RWPE2 (cell line): ENCODE measurements around the gene SPAG16.

Source experiments
- ATAC-seq: fragments of 200-7000 bp; cut with Tn5 transposase; 3 replicates; pipeline ENCODE4 v1.9.1; 2021; ENCODE audit warnings: low read depth
- DNase-seq: peaks from one replicate; pipeline ENCODE4 v3.0.0-alpha.2; 2020; ENCODE audit warnings: low spot score
- H3K27ac ChIP-seq: fragments of 450-650 bp; 2 replicates; pipeline ENCODE4 v1.5.1; 2017; ENCODE audit warnings: mild to moderate bottlenecking; ENCODE audit not compliant: poor library complexity, severe bottlenecking
- H3K27me3 ChIP-seq: fragments of 250-450 bp; sonication (Bioruptor Pico); 2 replicates; pipeline ENCODE4 v1.5.1; 2021; ENCODE audit warnings: mild to moderate bottlenecking, moderate library complexity; ENCODE audit not compliant: insufficient read depth, poor library complexity, severe bottlenecking
- H3K36me3 ChIP-seq: fragments of 250-450 bp; sonication (Bioruptor Pico); 2 replicates; pipeline ENCODE4 v1.5.1; 2020; ENCODE audit warnings: low read depth, mild to moderate bottlenecking, moderate library complexity
- H3K4me1 ChIP-seq: fragments of 250-450 bp; sonication (Bioruptor Pico); 2 replicates; pipeline ENCODE4 v1.5.1; 2021; ENCODE audit warnings: mild to moderate bottlenecking, moderate library complexity; ENCODE audit not compliant: insufficient read depth, poor library complexity, severe bottlenecking
- H3K4me3 ChIP-seq: fragments of 250-450 bp; sonication (Bioruptor Pico); 2 replicates; pipeline ENCODE4 v1.5.1; 2021; ENCODE audit warnings: mild to moderate bottlenecking, moderate library complexity; ENCODE audit not compliant: severe bottlenecking
- H3K9me3 ChIP-seq: fragments of 250-450 bp; sonication (Bioruptor Pico); 2 replicates; pipeline ENCODE4 v1.5.1; 2021; ENCODE audit warnings: mild to moderate bottlenecking, moderate library complexity; ENCODE audit not compliant: severe bottlenecking
- CTCF ChIP-seq: fragments of 450-650 bp; IDR thresholded peaks from one replicate; pipeline ENCODE4 v1.5.1; 2017; ENCODE audit warnings: mild to moderate bottlenecking, moderate library complexity; ENCODE audit not compliant: poor library complexity, severe bottlenecking

Gene SPAG16

GRCh38 chr2:213545481-213545880, 261.2 kb downstream of the SPAG16 start:
- Histone ChIP-seq H3K27me3 (no peaks in the 10 kb centered on the region), H3K4me3 (no peak overlapping the region), H3K4me1 (no peaks in the 10 kb centered on the region), H3K36me3 (no peaks in the 10 kb centered on the region), H3K9me3 (peaks cover 2% of the 10 kb centered on the region), H3K27ac (no peak overlapping the region)
- ATAC-seq, result no peak
- no peak for TF ChIP-seq CTCF
- no peak for DNase-seq

GRCh38 chr2:213545964-213546475, 261.8 kb downstream of the SPAG16 start:
- peaks cover 2% of the 10 kb centered on the region for H3K9me3 ChIP-seq
- no peaks in the 10 kb centered on the region for H3K27me3 ChIP-seq
- no peak for TF ChIP-seq CTCF
- H3K36me3 ChIP-seq, result no peaks in the 10 kb centered on the region
- no peak overlapping the region for H3K4me3 ChIP-seq
- DNase-seq, result no peak
- no peaks in the 10 kb centered on the region for H3K4me1 ChIP-seq
- no peak for ATAC-seq
- H3K27ac ChIP-seq, result no peak overlapping the region

GRCh38 chr2:213551526-213551925, 267.3 kb downstream of the SPAG16 start:
- DNase-seq, result no peak
- H3K4me3 ChIP-seq, result no peak overlapping the region
- peaks cover 2% of the 10 kb centered on the region for H3K9me3 ChIP-seq
- no peak overlapping the region for H3K27ac ChIP-seq
- no peaks in the 10 kb centered on the region for H3K36me3 ChIP-seq
- TF ChIP-seq CTCF, result no peak
- no peaks in the 10 kb centered on the region for H3K27me3 ChIP-seq
- no peaks in the 10 kb centered on the region for H3K4me1 ChIP-seq
- no peak for ATAC-seq

- TF ChIP-seq CTCF, result no peak
- no peak for DNase-seq
- Histone ChIP-seq H3K9me3 (no peaks in the 10 kb centered on the region), H3K27me3 (no peaks in the 10 kb centered on the region), H3K36me3 (no peaks in the 10 kb centered on the region), H3K27ac (no peak overlapping the region), H3K4me3 (no peak overlapping the region), H3K4me1 (no peaks in the 10 kb centered on the region)
- ATAC-seq, result no peak
Measured at GRCh38 chr2:213559053-213559452, 274.8 kb downstream of the SPAG16 start.

- Histone ChIP-seq H3K4me3 (no peak overlapping the region), H3K36me3 (no peaks in the 10 kb centered on the region), H3K27me3 (no peaks in the 10 kb centered on the region), H3K4me1 (no peaks in the 10 kb centered on the region), H3K27ac (no peak overlapping the region), H3K9me3 (no peaks in the 10 kb centered on the region)
- TF ChIP-seq CTCF, result no peak
- DNase-seq, result no peak
- ATAC-seq, result no peak
Measured at GRCh38 chr2:213561759-213562158, 277.5 kb downstream of the SPAG16 start.
